GM23338 (cell line): Measurements from ENCODE around the gene LARGE1. TPM values are rescaled to one million over a fixed set of nuclear protein-coding genes. Genes with fewer than 3 reads are reported as not detected.

ENCODE experiments used
- ATAC-seq: fragments of 200-7000 bp; cut with Tn5 transposase; 3 replicates; pipeline ENCODE4 v1.9.1; 2020
- DNase-seq: peaks from one replicate; pipeline ENCODE4 v3.0.0-alpha.2; 2015; ENCODE audit warnings: low spot score
- H2AFZ ChIP-seq: fragments of 200-600 bp; sonication (generic); 2 replicates; pipeline ENCODE4 v1.8.0; 2016; ENCODE audit warnings: antibody characterized with exemption, mild to moderate bottlenecking, moderate library complexity
- H3F3A ChIP-seq: fragments of 200-600 bp; sonication (generic); replicated peaks from 2 replicates; pipeline ENCODE4 v1.8.0; 2017; ENCODE audit warnings: antibody characterized with exemption, mixed run types, low read depth
- H3K27ac ChIP-seq: fragments of 200-600 bp; sonication (generic); 2 replicates; pipeline ENCODE4 v1.6.1; 2016; ENCODE audit warnings: low read depth
- H3K27me3 ChIP-seq: fragments of 200-600 bp; sonication (generic); 2 replicates; pipeline ENCODE4 v1.8.0; 2016; ENCODE audit warnings: mild to moderate bottlenecking, mixed run types, moderate library complexity; ENCODE audit not compliant: insufficient read depth
- H3K36me3 ChIP-seq: fragments of 200-600 bp; sonication (generic); 2 replicates; pipeline ENCODE4 v1.8.0; 2016; ENCODE audit warnings: mild to moderate bottlenecking; ENCODE audit not compliant: insufficient read depth
- H3K4me1 ChIP-seq: fragments of 200-600 bp; sonication (generic); 2 replicates; pipeline ENCODE4 v1.8.0; 2016; ENCODE audit warnings: mild to moderate bottlenecking, moderate library complexity; ENCODE audit not compliant: insufficient read depth
- H3K4me2 ChIP-seq: fragments of 200-600 bp; sonication (generic); 2 replicates; pipeline ENCODE4 v1.7.1; 2017; ENCODE audit warnings: mixed run types
- H3K4me3 ChIP-seq: fragments of 200-600 bp; sonication (generic); 2 replicates; pipeline ENCODE4 v1.6.1; 2016; ENCODE audit warnings: mixed run types
- H3K79me2 ChIP-seq: fragments of 200-600 bp; sonication (generic); replicated peaks from 2 replicates; pipeline ENCODE4 v1.8.0; 2017; ENCODE audit warnings: mild to moderate bottlenecking; ENCODE audit not compliant: insufficient read depth
- H3K9me2 ChIP-seq: fragments of 200-600 bp; sonication (generic); 2 replicates; pipeline ENCODE4 v1.8.0; 2017; ENCODE audit not compliant: insufficient read depth
- H4K20me1 ChIP-seq: fragments of 200-600 bp; sonication (generic); replicated peaks from 2 replicates; pipeline ENCODE4 v1.8.0; 2017; ENCODE audit warnings: mild to moderate bottlenecking; ENCODE audit not compliant: insufficient read depth
- H3K27ac Mint-ChIP-seq: 2 replicates; pipeline ENCODE4 v1.8.0; 2020; ENCODE audit warnings: inconsistent platforms, mild to moderate bottlenecking, moderate library complexity, mixed read lengths
- H3K27me3 Mint-ChIP-seq: 3 replicates; pipeline ENCODE4 v1.8.0; 2022; ENCODE audit warnings: low read depth, mild to moderate bottlenecking, moderate library complexity, mixed read lengths, inconsistent platforms; ENCODE audit not compliant: insufficient read depth, poor library complexity
- H3K36me3 Mint-ChIP-seq: 3 replicates; pipeline ENCODE4 v1.8.0; 2021; ENCODE audit warnings: low read depth, mild to moderate bottlenecking, inconsistent platforms, moderate library complexity, mixed read lengths
- H3K4me1 Mint-ChIP-seq: 3 replicates; pipeline ENCODE4 v1.8.0; 2020; ENCODE audit warnings: mild to moderate bottlenecking, inconsistent platforms, mixed read lengths
- H3K4me3 Mint-ChIP-seq: 3 replicates; pipeline ENCODE4 v1.8.0; 2021; ENCODE audit warnings: moderate library complexity, mild to moderate bottlenecking, inconsistent platforms, mixed read lengths
- H3K9me3 Mint-ChIP-seq: 3 replicates; pipeline ENCODE4 v1.8.0; 2020; ENCODE audit warnings: moderate library complexity, mild to moderate bottlenecking, inconsistent platforms, mixed read lengths
- CREB1 ChIP-seq: fragments of 250-450 bp; sonication (Bioruptor Pico); IDR thresholded peaks from 2 replicates; pipeline ENCODE4 v1.5.0; 2020; ENCODE audit warnings: low read depth, mild to moderate bottlenecking, moderate library complexity
- ETS1 ChIP-seq: IDR thresholded peaks from 2 replicates; pipeline ENCODE4 v1.6.1; 2016; ENCODE audit warnings: antibody characterized with exemption
- EZH2 ChIP-seq: fragments of 200-600 bp; sonication (generic); IDR thresholded peaks from one replicate; pipeline ENCODE4 v1.8.0; 2017; ENCODE audit warnings: antibody characterized with exemption, mild to moderate bottlenecking, low read depth; ENCODE audit not compliant: unreplicated experiment
- EZH2phosphoT487 ChIP-seq: fragments of 200-600 bp; sonication (generic); IDR thresholded peaks from one replicate; pipeline ENCODE4 v1.8.1; 2018; ENCODE audit warnings: antibody characterized with exemption; ENCODE audit not compliant: unreplicated experiment
- POLR2AphosphoS5 ChIP-seq: IDR thresholded peaks from 2 replicates; pipeline ENCODE4 v1.6.1; 2016; ENCODE audit warnings: antibody characterized with exemption, low read depth
- REST ChIP-seq: IDR thresholded peaks from one replicate; pipeline ENCODE4 v1.6.1; 2018; ENCODE audit warnings: antibody characterized with exemption; ENCODE audit not compliant: unreplicated experiment
- STAT1 ChIP-seq: IDR thresholded peaks from one replicate; pipeline ENCODE4 v1.6.1; 2016; ENCODE audit warnings: antibody characterized with exemption; ENCODE audit not compliant: unreplicated experiment
- polyA plus RNA-seq: library from polyadenylated mRNA; unstranded; fragments of >200 nt; fragmentation: Nextera tagmentation; extraction: Ambion mirVana; gene quantifications from 2 replicates; pipeline ENCODE4 v1.2.1, GENCODE V29; 2016
- total RNA-seq: library from RNA; depleted of rRNA; stranded (reverse); fragments of >200 nt; shearing (Covaris generic); gene quantifications from 2 replicates; pipeline ENCODE4 v1.2.3, GENCODE V29; 2014
- TF ChIP-seq, protein P1 (sequence below), 2 experiments: fragments of 200-600 bp in 1 of 2; sonication (generic) in 1 of 2; conservative IDR thresholded peaks; 2 replicates each; pipeline versions ENCODE4 v1.5.1 to v1.6.1; 2016 to 2017; ENCODE audit warnings: antibody characterized with exemption in 2 of 2, low read depth in 2 of 2, mild to moderate bottlenecking in 2 of 2, moderate library complexity in 1 of 2

LARGE1 gene
- total and polyA plus RNA-seq, 2 experiments from 2014 or later = 12.8 to 75.6 TPM

DNA sequence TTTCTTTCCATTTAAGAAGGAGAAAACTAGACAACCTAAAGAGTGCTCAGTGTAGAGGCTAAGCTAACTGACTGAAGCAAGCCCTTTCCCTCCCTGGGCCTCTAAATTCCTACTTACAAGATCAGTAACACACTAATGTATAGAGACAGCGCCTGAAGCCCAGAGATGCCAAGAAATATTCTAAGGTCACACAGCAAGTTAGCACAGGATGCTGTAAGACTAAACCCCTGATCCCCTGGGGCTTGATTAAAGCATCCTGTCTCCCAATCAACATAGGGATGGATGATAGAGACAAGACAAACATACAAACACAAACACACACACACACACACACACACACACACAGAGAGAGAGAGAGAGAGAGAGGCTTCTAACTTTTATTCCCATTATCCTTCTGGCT, 5.6 kb downstream of the LARGE1 start (continued):
- no peak for TF ChIP-seq ETS1
- no peak for TF ChIP-seq EZH2
- TF ChIP-seq STAT1 = no peak
- no peak for TF ChIP-seq EZH2phosphoT487
- TF ChIP-seq, protein P1, sequence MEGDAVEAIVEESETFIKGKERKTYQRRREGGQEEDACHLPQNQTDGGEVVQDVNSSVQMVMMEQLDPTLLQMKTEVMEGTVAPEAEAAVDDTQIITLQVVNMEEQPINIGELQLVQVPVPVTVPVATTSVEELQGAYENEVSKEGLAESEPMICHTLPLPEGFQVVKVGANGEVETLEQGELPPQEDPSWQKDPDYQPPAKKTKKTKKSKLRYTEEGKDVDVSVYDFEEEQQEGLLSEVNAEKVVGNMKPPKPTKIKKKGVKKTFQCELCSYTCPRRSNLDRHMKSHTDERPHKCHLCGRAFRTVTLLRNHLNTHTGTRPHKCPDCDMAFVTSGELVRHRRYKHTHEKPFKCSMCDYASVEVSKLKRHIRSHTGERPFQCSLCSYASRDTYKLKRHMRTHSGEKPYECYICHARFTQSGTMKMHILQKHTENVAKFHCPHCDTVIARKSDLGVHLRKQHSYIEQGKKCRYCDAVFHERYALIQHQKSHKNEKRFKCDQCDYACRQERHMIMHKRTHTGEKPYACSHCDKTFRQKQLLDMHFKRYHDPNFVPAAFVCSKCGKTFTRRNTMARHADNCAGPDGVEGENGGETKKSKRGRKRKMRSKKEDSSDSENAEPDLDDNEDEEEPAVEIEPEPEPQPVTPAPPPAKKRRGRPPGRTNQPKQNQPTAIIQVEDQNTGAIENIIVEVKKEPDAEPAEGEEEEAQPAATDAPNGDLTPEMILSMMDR (conservative IDR thresholded peaks at IDR 0.05; ENCODE audit: low read depth in 2 of 2) = no peak

DNA sequence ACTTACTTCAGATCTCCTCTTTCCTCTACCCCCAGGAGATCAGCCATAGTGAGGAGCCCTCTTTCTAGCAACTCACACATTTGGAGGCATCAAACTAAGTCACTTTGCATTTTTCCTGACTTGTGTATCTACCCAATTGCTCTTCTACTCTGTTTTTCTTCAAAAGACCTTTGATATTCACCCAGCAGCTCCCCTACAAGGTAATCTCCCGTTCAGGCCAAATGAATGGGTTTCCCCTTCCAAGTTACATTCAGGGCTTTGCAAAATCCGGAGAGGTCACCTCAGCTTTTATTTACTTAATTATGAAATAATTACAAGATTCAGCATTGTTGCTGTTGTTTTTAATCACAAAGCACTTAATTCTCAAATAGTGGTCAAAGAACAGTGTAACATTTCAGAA, 6.1 kb downstream of the LARGE1 start:
- Histone ChIP-seq H3K27me3 (peaks cover 5% of the 10 kb centered on the region), H3K27ac (no peak overlapping the region; the same call in 1 of the 2 replicates), H3K4me2 (peak overlapping the region; percentile 95), H3K9me2 (no peaks in the 10 kb centered on the region), H3K79me2 (peaks cover 100% of the 10 kb centered on the region), H3K4me3 (peak overlapping the region; percentile 11), H3F3A (0 out of 2 replicates have a peak, but pooled peaks cover 3% of the 10 kb centered on the region), H2AFZ (no peak overlapping the region), H4K20me1 (peaks cover 88% of the 10 kb centered on the region), H3K36me3 (no peaks in the 10 kb centered on the region), H3K4me1 (peaks cover 83% of the 10 kb centered on the region)
- peaks cover 58% of the 10 kb centered on the region for H3K36me3 Mint-ChIP-seq
- ATAC-seq (peak; percentile 37), DNase-seq (no peak)
- H3K9me3 Mint-ChIP-seq = no peaks in the 10 kb centered on the region; the same call in 2 of the 3 replicates
- H3K27me3 Mint-ChIP-seq = peaks cover 14% of the 10 kb centered on the region
- peaks cover 83% of the 10 kb centered on the region for H3K4me1 Mint-ChIP-seq
- no peak overlapping the region; the same call in 1 of the 2 replicates for H3K27ac Mint-ChIP-seq
- TF ChIP-seq REST (no peak), CREB1 (CRISPR knock-in tag) (no peak), EZH2phosphoT487 (no peak), POLR2AphosphoS5 (no peak)
- peak overlapping the region; percentile 17 for H3K4me3 Mint-ChIP-seq
